NK-92 (cell line): Measurements from ENCODE around the gene PDE4D.

ENCODE experiments used
- DNase-seq: peaks from one replicate; lab custom pipeline; 2025; ENCODE audit not compliant: unreplicated experiment; lab: John Stamatoyannopoulos, UW

The PDE4D gene

DNA sequence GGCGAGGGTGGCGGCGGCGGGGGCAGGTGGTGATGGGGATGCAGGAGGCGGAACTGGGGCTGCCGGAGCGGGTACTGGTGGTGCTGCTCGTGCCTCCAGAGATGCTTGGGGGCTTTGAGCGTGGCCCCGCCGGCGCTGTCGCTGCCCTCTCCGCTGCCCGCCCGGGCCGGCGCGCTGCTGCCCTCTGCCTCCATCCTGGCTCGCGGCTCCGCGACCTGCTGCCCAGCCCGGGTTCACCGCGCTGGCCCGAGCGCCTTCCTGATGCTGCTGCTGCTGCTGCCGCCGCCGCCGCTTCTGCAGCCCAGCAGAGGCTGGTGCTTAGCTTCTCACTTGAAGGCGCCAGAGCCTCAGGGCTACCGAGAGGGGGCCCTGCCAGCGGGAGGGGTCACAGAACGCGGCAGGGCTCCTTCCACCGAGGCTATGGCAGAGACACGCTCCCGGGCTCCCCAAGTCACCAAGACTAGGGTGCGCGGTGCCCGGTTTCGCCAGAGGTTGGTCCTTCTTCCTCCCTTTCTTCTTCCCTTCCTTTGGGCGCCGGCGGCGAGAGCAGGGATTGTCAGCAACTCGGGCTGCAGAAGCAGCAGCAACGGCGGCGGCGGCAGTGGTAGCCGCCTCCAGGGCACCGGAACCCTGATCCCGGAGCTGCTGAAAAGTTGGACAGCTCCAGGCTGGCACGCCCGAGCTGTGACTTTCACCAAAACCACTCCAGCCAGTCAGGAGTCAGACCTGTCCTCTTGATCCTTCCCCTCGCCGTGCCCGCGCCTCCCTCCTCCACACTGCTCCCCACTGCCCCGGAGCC is at the start of gene PDE4D:
PDE4D (minus strand) TSS at position 298 of the 799 bp plus-strand sequence.
- DNase-seq: no peak

DNA sequence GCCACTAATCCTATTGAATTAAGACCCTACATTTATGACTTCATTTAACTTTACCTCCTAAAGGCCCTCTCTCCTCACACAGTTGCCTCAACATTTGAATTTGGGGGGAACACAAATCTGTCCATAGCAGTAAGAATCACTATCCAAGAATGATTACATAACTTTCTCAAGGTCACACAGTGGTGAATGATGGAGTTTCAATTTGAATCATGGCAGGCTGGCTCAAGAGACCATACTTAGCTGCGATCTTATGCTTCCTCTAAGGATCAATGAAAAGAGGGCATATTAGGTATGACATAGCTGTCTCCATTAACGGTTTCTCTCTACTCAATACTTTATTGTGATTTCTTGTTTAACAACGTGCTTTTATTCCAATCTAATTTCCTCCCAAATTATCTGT is 44.1 kb upstream of the PDE4D start:
- no peak for DNase-seq

DNA sequence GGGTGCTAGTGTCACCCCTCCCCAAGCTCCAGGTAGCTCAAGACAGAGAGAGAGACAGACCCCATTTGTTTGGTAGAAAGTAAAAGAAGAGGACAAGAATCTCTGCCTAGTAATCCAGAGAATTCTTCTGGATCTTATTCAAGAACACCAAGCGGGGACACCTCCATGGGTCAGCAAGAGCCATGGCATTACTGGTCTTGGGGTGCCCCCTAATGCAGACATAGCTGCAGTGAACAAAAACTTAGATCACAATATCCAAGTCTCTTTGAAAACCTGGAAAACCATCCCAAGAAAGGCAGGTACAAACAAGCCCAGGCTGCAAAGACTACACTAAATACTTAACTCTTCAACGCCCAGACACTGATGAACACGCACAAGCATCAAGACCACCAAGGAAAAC is 29.9 kb upstream of the PDE4D start:
- DNase-seq: no peak

DNA sequence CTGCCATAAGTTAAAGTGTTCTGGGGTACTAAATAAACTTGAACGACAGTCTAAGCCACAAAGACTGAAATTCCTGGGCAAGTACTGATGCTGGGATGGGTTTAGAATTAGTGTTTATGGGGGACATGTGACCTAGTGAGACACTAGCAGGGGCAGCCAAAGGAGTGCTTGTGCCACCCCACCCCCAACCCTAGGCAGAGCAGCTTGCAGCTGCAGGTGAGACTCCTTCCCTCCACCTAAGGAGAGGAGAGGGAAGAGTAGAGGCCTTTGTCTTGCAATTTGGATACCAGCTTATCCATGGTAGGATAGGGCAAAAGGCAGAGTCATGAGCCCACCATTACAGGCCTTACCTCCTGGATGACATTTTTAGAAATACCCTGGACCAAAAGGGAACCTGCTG is 28.7 kb upstream of the PDE4D start:
- DNase-seq: no peak

DNA sequence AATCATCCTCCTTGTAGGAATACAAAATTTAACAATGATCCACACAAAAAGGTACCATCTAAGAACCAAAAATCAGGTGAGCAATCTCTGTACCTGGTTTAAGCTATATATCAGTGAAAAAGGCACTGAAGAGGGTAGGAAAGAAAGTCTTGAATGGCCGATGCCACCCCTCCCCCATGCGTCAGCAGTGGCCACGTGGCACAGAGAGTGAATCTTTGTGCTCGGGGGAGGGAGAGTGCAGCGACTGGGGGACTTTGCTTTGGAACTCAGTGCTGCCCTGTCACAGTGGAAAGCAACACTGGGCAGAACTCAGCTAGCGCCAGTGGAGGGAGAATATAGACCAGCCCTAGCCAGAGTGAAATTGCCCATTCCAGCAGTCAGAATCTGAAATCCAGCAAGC is 28.3 kb upstream of the PDE4D start:
- DNase-seq: no peak

DNA sequence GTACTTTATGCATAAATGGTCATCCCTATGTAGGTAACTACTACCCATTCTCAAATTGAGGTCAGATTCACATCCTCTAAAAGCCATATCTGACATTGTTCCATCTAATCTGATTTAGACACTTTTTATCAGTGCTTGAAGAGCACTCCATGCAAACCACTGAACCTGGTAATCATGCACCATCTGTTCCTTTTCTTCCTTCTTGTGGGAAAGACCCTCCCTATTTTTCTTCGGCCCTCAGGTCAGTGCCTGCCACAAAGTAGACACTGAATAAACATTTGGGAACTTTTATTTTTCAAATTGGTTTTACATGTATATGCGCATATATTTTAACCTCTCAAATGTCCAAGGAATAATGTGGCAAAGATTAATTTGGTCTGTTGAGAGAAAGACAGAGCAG is 26.0 kb upstream of the PDE4D start:
- no peak for DNase-seq

DNA sequence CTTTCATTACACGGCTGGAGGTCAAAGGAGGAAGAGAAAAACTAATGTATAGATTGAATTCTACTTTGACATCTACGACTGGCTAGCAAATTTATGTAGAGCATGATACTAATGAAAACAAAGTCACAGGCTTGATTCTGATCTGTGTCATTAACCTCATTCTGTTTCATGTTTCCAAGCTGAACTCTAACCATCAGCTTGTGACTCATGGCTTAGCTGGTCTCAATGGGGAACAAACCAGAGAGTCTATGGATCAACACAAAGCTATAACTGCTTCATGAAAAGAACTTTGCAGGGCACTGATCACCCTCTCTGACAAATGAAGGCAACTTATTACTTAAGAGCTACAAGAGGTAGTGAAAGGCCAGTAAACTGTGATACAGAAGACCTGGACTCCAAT is 23.6 kb upstream of the PDE4D start:
- no peak for DNase-seq

DNA sequence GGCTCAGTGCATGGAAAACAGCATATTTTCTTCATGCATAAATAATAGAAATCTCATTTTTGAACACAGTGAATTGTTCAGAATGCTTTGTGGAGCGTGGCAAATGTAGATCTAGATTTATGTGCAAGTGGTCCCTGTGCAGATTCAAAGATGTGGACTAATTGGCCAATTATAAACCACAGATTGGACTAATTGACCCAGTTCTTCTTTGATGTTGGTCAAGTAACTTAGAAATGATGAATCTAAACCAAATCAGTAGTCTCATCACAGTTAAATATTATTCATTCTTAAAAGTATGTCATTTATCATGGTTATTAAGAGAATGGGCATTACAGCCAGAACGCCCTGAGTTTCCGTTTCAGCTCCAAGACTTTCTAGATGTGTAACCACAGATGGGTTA is 11.7 kb upstream of the PDE4D start:
- no peak for DNase-seq

DNA sequence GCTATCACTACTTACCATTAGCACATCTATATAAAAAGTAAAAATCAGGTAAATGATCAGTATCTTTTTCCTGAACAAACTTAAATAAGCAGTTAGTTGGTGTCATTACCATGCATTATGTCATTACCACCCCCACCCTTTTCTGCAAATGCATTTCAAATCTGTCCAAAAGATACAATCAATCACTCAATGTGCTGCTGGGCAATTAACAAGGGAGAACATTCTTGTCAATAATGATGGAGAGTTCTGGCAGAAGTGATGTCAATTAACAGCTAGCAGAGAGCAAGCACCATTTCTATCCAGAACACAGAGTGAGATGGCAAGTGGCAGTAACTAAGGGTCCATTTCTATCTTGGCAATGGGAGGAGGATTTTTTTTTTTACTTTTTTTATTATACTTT is 3.5 kb upstream of the PDE4D start:
- DNase-seq: no peak

DNA sequence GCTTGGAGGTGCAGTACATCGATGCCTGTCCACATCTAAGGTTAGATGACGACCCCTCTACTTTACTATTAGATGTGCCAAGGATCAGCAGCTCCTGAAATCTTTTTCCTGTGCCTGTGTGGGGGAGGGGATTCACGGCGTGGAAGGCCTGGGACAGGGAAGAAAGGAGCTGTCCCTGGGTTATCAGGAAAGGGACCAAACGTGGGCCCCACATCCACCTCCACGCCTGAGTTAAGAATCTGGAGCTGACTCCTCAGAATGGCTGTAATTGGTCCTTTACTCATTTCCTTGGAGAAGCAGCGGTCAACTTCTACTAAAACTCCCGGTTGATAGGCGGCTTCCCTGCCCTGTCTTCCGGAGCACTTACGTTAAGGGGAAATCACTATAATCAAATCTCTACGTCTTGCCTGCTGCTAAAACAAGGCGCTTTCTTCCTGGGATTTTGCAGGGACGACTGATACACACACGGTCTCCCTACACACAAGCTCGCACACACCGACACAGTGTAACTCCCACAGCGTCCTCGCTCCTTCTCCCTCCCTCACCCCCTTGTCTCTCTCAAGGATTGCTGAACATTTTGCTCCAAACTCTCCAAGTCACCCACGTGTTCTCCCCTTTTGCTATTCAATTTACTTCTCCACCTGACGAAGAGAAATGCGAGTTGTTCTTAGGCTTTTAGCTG is 1.4 kb downstream of the PDE4D start:
- DNase-seq: no peak

DNA sequence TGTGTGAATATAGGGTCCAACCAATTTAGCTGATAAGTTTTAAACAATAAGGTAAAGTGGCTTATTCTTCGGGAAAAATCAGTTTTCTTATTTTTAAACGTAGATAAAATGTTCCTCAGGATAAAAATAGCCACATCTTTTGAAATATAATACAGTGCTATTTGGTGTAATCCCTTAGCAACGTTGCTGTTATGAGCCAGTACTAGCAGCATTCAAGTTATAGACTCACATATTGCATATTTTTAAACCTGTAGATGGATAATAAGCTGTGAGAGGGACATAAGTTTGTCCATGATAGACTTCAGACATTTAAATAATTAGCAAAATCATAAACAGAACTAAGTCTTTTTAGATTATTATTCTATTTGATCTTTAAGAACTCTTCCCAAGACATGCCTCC is 6.3 kb downstream of the PDE4D start:
- DNase-seq: no peak

DNA sequence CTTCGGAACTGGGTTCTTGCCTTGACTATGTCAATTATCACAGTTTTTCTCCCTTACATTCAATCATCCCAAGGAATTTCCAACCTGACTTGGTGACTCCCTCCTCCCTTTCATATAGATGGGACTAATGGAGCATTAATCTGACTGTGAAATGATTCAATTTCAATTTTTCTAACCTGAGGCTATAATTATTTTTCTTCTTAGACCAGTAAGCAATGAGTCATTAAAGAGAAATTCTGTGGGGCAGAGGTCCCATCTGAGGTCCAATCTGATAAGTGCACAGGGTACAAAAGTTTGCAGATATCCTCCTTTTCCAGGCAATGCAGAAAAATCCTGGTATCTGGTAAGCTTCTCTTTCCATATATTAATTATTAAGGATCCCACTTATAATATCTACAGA is 18.9 kb downstream of the PDE4D start:
- no peak for DNase-seq

DNA sequence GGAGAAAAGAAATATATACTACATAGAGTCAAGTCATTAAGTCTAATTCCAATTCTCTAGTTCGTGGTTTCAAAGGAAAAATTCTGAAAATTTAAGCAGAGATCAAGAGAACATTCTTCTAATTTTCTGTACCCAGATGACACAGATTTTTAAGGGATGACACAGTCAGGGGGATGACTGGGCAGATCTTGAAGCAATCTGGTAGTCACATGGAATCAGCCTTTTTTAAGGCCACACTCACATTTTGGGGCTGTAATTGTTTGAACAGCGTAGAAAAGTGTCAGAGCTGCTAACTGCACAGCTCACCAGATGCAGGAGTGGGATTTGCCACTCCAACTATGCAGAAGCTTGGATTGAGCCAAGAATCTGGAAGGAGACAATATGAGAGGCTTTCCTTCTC is 20.4 kb downstream of the PDE4D start:
- DNase-seq: no peak

DNA sequence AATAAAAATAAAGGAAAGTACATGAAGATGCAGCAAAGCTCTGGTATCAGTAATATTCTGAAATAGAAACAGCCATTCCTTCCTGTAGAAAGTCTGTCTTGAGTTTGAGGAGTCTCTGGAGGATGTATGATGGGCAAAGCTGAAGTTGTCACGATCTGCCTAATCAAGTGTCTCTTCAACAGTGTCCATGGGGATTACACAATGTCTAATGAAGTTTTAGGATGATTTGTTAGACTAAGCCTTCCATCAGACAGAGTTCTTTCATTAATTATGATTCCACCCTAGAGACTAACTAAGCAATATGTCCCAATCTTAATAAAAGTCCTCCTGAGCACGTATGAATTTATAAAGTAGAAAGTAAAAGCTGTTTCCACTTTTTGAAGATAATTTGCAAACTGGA is 26.9 kb downstream of the PDE4D start:
- no peak for DNase-seq

DNA sequence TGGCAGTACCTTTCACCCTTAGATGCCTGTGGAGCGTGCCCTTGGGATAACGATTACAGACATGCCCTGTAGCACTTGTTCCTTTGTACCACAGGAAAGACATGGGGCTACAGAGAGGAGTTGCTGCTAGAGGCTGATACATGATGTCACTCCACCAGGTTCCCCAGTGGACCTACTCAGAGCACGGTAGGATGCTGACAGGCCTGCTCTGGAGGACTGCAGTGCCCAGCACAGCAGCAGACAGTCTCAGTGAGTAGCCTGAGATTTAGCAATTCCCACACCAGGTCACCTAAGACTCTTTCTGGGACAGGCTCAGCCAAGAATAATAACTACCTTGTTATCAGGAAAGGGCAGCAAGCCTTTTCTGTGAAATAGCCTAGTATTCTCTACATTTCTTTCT is 28.8 kb downstream of the PDE4D start:
- no peak for DNase-seq

DNA sequence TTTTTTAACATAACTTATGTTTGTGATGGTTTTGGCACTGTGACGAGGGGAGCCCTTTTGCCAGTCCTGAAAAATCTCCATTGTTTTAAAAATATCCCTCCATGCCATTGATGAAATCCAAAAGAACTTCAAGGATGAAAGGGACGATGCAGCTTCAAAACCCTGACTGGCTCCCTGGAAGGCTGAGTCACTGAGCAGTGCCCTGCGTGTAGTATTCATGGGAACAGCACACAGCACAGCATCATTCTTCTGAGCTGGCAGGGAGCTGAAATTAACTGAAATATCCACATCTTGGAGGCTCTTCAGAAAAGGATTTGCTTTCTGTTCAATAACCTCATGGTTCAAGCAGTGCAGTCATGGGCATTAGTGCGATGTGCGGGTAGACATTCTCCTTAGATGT is 29.7 kb downstream of the PDE4D start:
- DNase-seq: no peak

DNA sequence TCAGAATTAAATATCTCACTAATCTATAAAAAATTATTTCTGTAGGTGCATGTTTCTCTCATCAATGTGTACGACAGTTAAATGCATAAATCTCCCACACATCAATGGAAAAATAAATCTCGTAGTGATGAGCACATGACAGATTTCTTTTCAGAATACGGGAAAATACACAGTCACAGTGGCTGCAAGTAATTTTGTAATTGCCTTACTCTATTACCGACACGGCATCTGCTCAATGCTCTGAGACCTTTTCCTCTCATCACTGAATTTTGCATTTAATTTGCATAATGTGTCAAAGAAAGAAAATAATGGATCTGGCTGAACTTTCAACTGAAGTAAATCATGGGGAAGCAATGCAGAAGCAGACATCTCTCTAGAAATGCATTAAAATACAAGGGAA is 37.2 kb downstream of the PDE4D start:
- DNase-seq: no peak

DNA sequence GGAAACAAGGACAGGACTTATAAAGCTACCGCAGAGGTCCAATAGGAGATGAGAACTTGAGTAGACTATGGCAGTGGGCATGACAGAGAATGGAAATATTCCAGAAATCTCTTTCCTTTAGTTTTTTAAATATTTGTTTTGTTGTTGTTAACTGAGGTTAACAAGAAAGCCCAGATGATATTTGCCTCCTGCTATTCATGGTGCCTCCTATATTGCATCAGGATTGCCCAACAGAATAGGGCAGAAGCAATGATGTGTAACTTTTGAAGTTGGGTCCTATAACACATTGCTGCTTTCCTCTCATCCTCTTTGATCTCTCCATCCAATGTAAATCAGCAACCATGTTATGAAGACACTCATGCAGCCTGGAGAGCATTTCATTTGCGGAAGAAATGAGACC is 42.8 kb downstream of the PDE4D start:
- no peak for DNase-seq

DNA sequence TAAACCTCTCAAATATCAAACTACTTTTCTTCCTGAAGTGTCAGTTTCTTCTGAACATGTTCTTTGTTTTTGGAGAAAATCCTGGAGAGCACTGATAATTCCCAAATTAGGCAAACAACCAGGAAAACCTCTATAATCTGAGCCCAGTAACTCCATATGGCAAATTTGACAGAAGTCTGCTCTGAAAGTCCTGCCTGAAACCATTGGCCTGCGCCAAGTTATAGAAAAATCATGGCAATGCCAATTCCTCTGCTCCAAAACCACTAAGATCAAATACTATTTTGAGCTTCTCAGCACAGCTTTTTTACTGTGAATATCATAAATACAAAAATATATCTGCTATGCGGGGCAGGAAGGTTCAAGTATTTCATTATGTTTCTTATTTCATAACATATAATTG is 45.9 kb downstream of the PDE4D start:
- no peak for DNase-seq

DNA sequence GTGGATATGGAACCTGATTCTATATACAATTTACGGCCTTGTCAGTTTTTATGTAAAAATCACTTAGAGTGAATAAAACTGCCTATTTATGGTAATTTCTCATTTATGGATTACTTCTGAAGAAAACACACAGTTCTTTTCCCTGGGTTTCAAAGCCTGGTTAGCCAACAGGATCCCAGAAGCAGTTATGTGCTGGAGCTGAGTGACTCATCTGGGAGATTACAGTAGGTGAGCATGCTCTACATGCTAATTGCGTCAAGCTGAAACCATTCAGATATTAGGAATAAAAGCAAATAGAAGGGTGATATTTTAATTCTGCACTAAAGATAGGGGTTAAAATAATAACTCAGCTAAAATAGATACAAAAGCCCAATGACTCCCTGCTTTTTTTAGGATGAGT is 47.8 kb downstream of the PDE4D start:
- no peak for DNase-seq

DNA sequence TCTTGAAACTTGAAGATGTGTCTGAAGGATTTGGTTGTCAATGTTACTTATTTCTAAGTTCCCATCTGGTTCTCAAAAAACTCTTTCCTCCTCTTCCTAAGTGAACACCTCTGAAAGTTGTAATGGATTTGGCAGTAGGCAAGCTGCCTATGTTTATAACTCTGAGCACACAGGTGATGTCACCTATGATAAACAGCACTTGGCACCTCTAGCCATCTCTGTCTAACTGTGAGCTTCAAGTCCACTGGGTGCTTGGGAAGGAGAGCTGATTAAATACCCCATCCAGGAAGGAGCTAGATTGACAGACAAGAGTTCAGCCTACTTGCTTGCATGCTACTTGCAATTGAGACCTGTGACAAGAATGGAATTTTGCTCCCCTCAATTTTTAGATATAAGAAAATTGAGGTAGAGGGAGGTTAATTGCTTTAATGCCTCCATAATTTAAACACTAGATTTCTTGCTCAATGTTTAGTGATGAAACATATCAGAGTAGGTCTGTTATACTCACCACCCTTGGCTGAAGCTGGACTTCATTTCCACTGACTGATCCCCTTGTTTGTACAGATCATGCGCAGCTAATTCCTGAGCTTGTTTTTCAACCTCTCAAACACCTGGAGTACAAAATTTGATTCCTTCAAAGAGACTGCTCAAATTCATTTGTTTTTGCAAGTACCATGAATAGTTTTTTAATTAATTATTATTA is 49.9 kb downstream of the PDE4D start:
- DNase-seq: no peak

DNA sequence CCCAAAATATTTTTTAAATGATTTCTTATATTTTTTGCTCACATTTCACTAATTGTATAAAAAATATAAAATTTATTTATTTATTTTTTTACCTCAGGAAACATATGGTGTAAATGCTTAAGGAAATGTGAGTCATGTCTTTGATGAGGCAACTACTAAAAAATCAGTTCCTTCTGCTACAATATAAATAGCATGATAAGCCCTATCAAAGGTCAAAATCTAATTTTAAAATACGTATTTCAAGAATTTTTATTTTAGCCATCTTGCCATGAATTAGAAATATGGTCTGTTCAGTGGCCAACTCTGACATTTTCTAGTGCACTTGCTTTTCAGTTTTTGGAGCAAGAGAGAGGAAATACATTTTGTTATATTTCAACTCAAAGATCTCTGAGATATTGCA is 50.5 kb downstream of the PDE4D start:
- no peak for DNase-seq
